NCI-H146 treated with DMSO at 0.1 percent for 48 hours (cell line): ENCODE results near the gene ACTL8.

Experiments
- DNase-seq: peaks from one replicate; lab custom pipeline; 2025; ENCODE audit not compliant: unreplicated experiment; lab: John Stamatoyannopoulos, UW

ACTL8 gene

DNA sequence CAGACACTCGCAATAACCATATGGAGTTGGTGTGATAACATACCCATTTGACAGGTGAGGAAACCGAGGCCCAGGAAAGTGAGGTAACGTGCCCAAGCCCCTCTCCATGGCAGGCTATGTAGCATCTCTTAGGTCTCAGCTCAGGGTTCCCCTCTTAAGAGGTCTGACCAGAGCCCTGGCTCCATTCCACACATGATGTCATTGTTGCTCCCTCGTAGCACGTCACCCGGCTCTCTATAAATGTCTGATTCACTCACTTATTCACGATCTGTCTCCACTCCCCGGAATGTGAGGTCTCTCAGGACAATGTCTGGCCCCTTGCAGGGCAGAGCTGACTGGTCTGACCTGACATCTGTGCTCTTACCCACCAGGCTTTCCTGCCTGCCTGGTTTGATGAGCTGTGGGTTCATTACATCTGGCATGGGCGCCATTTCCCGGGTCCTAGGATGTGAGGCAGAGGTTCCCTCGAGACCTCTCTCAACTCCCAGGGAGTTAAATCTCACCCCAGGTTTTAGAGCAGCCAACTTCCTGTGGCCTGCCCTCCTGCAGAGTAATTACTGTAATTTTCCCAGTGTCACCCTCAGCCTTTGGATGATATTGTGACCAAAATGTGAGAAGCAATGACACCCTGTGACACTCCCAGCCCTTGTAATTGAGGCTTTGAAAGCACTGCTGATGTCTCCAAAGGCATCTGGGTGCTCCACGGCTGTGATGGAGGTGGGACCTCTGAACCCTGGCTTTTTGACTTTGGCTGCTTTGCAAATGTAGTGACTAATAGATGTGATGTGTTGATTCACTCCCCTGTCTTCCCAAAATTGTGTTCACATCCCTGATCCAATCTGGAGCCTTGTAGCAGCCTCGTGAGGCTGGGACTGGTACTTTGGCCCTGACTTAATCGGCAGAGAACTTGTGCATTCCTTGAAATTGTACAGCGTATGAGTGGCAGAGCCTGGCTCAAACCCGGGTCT is 10.6 kb downstream of the ACTL8 start:
- no peak for DNase-seq

DNA sequence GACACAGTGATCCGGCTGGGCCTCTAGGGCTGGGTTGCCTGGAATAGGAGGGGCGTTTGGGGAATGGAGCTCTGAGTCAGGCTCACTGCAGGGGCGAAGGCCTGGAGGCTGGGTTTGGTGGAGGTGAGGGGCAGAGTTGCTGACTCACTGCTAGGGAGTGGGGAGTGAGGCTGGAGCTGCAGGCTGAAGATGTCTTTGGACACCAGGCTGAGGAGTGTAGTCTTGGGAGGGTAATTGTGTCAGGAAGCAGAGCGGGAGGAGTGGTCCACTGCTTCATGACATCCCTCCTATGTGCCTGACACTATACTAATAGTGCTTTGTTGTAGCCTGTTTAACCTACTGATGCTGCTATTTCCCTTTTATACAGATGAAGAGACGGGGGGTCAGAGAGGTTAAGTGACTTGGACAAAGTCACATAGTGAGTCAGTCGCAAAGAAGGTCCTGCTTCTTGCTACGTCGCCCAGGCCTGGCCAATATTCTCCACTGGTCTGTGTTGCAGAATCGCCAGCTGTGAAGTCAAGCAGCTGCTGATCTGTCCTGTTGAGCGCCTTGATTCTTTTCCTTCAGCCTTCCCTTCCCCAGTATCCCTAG is 13.6 kb downstream of the ACTL8 start:
- no peak for DNase-seq

- no peak for DNase-seq
Observed at GRCh38 chr1:17770983-17771382, 15.8 kb downstream of the ACTL8 start.

DNA sequence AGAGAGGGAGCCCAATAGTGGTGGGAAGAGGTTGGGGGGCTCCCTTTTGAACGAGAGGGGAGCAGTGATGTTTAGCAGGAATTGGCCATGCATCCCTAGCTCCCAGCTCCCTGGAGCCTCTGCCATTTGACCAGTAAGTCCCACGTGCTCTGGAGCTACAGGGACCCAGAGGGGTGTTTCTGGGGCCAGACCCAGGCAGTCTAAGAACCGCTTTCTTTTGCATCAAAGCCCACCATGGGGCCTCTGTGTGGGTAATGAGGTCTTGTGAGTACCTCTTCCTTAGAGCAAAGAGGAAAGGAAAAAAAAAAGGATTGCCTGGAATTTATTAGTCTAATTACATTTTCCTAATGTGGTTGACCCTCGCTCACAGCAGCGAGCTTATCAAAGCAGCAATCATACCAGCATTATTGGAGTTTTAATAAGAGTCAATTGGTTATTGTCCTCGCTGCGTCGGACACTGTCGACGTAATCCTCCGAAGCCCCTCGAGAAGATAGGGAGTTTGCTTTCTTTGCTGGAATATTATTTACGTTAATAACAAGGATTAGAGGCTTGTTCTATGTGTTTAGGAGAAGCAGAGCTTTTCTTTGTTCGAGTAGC is 17.6 kb downstream of the ACTL8 start:
- no peak for DNase-seq

GRCh38 chr1:17773591-17774326 is 18.6 kb downstream of the ACTL8 start:
- no peak for DNase-seq

GRCh38 chr1:17774452-17774851 is 19.3 kb downstream of the ACTL8 start:
- DNase-seq = no peak

DNA sequence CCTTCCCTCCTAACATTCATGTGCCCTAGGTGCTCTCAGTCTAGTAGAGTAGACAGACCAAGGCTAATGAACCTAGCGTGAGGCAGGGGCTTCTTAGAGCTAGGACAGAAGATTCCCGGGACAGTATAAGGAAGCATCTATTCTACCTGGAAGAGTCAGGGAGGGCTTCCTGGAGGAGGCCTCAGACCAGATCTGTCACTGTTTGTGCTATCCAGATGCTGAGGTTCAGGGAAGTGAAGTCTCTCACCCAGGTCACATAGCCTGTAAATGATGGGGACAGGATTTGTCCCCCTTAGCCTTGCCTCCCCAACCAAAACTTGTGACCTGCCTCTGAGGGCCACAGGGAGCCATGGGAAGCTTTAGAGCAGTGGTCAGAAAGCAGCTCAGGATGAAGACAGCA is 20.7 kb downstream of the ACTL8 start:
- no peak for DNase-seq

DNA sequence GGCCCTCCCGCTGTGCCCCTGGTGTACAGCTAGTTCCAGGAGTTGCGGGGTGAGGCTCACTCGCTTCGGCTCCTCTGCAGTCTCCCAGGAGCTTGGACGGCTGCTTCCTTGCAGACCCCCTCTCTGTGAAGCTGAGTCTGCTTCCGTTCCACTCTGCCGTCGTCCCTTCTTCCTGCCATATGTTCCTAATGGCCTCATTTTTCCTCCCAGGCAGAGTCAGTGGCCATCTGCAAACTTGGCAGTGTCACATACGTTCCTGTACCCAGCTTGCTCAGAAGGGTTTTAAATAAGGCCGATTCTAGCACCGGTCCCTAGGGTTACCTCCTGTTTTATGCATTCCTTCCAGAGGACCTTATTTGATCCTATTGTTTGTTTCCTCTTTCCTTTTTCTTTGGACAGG is 21.3 kb downstream of the ACTL8 start:
- no peak for DNase-seq

GRCh38 chr1:17777330-17777729 is 22.2 kb downstream of the ACTL8 start:
- no peak for DNase-seq

- no peak for DNase-seq
Observed at GRCh38 chr1:17777818-17778217, 22.7 kb downstream of the ACTL8 start.

DNA sequence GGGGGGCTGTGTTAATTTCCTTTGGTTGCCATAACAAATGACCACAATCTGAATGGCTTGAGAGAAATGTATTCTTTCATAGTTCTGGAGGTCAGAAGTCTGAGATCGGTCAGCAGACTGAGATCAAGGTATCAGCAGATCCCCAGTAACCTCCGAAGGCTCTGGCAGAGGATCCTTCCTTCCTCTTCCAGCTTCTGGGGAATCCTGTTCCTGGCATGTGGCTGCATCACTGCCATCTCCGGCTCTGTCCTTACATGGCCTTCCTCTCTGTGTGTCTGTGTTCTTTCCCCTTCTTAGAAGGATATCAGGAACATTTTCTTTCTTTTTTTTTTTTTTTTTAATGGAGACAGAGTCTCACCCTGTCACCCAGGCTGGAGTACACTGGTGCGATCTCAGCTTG is 25.8 kb downstream of the ACTL8 start:
- DNase-seq = no peak

- no peak for DNase-seq
Observed at GRCh38 chr1:17789926-17790325, 34.8 kb downstream of the ACTL8 start.

DNA sequence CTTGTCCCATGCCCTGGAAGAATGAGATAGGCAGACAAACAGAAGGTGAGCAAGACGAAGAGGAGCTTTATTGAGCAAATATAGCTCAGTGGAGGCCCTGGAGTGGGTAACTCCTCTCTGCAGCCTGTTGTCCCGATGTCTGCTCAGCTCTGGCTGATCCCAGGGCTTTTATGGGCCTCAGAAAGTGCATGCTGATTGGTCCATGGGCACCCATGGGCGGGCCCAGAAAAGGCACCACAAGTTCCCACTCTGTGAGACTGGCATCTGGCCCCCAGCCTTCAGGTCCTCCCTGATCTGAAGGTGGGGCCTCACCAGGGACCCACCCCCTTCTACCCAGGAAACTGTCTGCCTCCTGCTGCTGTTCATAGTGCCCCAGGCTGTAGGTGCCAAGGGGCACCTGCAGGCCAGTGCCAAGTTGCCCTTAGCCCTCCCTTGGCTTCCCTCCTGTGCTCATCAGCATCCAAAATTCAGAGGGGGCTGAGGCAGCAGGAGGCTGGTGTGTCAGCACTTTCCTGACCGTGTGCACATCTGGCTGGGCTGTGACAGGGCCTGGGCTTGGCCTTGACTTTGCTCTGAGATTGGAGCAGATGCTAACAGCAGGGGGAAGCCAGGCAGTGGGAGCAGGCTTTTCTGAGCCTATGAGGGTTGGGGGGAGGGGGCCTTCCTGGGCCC is 35.4 kb downstream of the ACTL8 start:
- no peak for DNase-seq

DNA sequence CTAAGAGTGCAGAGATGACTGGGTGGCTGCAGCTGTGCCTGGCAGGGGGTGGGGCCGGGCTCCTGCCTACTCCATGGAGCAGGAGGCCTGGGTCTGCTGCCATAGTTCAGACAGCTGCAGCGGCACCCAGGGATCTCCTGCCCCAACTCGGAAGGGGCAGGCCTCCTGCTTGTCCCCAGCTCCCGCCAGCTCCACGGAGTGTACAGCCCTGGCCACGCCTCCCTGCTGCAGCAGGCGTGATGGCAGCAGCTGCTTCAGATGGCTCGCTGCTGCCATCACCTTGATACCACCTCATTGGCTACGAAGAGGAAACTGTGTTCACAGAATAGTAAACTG is 35.9 kb downstream of the ACTL8 start:
- no peak for DNase-seq

DNA sequence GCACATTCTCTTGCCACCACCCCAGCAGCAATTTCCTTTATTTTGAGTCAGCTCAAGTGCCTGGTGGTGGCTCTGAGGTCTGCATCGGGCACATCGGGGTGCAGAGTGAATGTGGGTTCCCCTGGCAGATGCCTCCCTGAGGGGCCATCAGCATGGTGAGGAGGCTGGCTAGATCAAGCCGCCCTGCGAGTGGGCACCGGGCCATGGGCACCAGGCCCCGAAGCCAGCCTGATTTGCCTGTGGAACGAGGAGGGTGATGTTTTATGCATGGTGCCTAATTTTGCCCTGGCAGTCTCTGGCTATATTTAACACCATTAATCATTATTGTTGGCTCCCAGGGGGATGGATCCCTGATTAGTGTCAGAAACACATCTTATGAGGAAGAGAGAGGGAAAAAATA is 36.3 kb downstream of the ACTL8 start:
- no peak for DNase-seq

- DNase-seq = no peak
Observed at GRCh38 chr1:17792421-17792820, 37.3 kb downstream of the ACTL8 start.

DNA sequence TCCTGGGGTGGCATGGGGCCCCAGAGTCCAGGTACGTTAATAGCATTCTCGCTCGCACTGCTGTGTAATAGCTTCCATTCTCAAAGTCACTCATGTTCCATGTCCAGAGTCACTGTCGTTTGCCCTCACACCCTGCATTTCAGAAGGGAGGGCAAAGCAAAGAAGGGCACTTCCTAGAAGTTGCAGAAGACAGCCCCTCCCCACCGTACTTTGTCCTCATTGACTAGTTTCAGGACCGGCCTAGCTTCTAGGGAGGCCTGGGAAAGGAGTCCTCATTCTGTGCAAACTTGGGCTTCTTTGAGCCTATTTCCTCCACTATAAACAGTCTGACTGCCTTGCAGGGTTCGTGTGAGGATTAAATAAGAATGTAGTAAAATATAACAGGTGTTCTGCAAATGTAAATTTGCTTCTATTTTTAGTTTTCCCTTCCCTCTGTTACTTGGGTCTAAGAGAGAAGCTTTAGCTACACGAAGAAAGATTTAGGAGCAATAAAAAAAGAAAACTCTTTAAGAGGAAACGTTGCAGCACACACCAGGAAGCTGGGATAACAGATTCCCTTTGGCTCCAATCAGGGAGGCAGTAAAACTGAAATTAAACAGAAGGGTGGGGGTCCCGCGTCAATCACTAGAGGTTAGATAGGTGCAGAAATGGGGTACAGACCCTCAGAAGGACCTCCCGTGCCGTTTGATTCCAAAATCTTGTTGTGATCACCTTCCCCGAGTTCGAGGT is 40.1 kb downstream of the ACTL8 start:
- DNase-seq = no peak

- no peak for DNase-seq
Observed at GRCh38 chr1:17795836-17796645, 40.9 kb downstream of the ACTL8 start.

DNA sequence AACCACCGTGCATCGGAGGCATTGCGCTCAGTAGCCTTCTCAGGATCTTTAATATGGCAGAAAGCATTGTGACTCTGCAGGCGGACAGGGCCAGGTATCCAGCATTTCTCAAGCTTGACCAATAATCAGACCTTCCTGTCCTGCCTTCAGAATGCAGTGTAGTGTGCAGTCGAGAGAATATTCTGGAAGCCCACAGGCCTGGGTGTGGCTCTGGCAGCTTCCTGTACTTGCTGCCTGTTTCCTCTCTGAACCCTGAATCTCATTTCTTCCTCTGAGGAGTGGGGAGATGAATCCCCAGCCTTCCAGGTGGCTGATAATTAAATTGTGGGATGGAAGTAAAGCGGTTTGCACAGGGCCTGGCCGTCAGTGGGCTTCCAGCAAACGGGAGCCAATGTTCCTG is 42.3 kb downstream of the ACTL8 start:
- no peak for DNase-seq

DNA sequence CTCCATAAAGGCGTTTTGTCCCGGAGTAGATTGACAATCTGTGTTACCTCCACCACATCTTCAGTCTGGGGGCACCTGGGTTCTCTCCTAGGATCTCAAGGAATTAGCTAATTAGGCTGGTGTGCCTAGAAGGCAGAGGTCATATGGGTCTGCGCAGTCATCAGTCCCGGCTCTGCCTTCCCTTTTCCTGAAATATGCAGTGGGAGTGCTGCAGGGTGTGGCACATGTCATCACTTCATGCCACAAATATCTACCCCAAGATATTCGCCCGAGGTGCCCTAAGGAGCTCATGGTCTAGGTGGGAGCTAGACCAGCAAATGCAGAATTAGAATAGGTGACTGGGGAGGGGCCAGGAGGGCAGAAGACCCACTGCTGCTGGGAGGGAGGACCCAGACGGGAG is 42.9 kb downstream of the ACTL8 start:
- no peak for DNase-seq
